BE2C (cell line): ENCODE measurements around the gene CCDC197.

Experiments
- DNase-seq: peaks from one replicate; pipeline ENCODE4 v3.0.0-alpha.2; 2020
- H3K27me3 ChIP-seq: fragments of 250-450 bp; sonication (Bioruptor Pico); 2 replicates; pipeline ENCODE4 v1.5.1; 2020; ENCODE audit warnings: mild to moderate bottlenecking
- H3K36me3 ChIP-seq: fragments of 250-450 bp; sonication (Bioruptor Pico); 2 replicates; pipeline ENCODE4 v1.5.1; 2020; ENCODE audit warnings: mild to moderate bottlenecking
- H3K4me1 ChIP-seq: fragments of 250-450 bp; sonication (Bioruptor Pico); 2 replicates; pipeline ENCODE4 v1.5.1; 2020
- H3K4me3 ChIP-seq: 2 replicates; pipeline ENCODE4 v1.5.1; 2011; ENCODE audit warnings: low read depth, low read length
- H3K9me3 ChIP-seq: fragments of 250-450 bp; sonication (Bioruptor Pico); 2 replicates; pipeline ENCODE4 v1.5.1; 2020
- TF ChIP-seq, protein P1 (sequence below): IDR thresholded peaks from 2 replicates; pipeline ENCODE4 v1.5.1; 2012; ENCODE audit warnings: mild to moderate bottlenecking, low read depth, low read length

Gene CCDC197

DNA sequence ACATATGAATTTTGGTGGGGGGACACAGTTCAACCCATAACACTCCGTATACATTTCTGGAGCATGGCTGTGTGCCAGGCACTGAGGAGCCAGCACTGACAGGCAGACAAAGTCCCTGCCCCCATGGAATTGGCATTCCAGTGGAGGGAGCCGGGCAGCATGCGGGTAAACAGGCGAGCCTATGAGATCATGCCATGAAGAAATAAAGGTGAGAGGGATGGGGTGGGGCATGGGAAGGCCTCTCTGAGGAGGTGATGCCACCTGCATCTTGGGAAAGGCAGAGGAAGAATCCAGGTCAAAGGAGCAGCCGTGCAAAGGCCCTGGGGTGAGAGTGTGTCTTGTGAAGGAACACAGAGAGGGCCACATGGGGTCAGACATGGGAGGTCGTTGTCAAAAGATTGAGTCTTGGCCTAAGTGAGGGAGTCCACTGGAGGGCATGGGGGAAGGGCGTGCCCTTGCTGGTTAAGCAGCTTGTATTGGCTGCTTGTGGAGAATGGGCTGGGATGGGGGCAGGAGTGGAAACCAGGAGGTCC is 32.6 kb downstream of the CCDC197 start:
- Histone ChIP-seq H3K27me3 (no peaks in the 10 kb centered on the region), H3K4me1 (no peaks in the 10 kb centered on the region), H3K9me3 (no peaks in the 10 kb centered on the region), H3K36me3 (no peaks in the 10 kb centered on the region), H3K4me3 (no peak overlapping the region)
- no peak for DNase-seq
- TF ChIP-seq, protein P1, sequence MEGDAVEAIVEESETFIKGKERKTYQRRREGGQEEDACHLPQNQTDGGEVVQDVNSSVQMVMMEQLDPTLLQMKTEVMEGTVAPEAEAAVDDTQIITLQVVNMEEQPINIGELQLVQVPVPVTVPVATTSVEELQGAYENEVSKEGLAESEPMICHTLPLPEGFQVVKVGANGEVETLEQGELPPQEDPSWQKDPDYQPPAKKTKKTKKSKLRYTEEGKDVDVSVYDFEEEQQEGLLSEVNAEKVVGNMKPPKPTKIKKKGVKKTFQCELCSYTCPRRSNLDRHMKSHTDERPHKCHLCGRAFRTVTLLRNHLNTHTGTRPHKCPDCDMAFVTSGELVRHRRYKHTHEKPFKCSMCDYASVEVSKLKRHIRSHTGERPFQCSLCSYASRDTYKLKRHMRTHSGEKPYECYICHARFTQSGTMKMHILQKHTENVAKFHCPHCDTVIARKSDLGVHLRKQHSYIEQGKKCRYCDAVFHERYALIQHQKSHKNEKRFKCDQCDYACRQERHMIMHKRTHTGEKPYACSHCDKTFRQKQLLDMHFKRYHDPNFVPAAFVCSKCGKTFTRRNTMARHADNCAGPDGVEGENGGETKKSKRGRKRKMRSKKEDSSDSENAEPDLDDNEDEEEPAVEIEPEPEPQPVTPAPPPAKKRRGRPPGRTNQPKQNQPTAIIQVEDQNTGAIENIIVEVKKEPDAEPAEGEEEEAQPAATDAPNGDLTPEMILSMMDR: no peak

DNA sequence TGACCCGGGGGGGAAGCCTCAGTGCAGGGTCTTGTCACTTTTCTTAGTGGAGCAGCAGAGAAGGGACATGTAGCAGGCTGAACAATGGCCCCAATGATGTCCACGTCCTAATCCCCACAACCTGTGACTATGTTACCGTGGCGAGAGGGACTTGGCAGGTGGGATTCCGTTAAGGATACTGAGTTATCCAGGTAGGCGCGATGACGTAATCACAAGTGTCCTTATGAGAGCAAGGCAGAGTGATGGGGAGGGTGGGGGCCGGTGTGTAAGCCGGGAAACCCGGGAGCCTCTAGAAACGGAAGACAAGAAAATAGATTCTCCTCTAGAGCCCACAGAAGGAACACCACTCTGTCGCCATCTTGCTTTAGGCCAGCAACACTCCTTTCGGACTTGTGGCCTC is 33.5 kb downstream of the CCDC197 start:
- TF ChIP-seq, protein P1: no peak
- no peaks in the 10 kb centered on the region for H3K9me3 ChIP-seq
- DNase-seq: no peak
- no peak overlapping the region for H3K4me3 ChIP-seq
- H3K27me3 ChIP-seq: no peaks in the 10 kb centered on the region
- H3K4me1 ChIP-seq: no peaks in the 10 kb centered on the region
- no peaks in the 10 kb centered on the region for H3K36me3 ChIP-seq

DNA sequence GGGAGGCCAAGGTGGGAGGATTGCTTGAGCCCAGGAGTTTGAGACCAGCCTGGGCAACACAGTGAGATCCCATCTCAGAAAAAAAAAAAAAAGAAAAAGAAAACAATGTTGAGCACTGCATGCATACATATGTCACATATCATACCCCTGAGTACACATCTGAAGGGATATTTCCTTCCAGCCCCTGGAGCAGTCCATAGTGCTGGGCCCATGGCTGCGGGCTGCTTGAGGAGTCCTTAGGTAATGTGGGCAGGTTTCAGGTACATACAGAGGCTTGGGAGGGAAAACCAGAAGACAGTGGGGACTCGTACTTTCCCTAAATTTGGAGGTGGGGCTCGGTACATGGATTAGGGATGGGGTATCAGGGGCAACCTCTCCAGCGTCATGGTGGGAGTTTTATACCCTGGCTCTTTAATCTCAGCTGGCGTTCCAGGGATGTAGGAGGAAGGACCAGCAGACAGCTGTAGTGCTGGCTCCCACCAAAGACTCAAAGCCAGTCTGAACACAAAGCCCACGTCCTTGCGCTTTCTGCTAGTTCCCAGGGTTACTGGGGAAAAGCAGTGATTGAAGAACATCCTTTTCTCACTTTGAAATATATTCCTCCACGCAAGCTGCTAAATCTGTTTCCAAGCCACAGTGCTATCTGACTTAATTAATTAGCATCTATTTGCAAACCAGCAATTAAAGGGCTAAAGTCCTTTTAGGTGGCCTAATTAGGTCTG is 34.2 kb downstream of the CCDC197 start:
- TF ChIP-seq, protein P1: no peak
- DNase-seq: no peak
- H3K36me3 ChIP-seq: no peaks in the 10 kb centered on the region
- no peaks in the 10 kb centered on the region; the same call in 1 of the 2 replicates for H3K4me1 ChIP-seq
- no peaks in the 10 kb centered on the region for H3K9me3 ChIP-seq
- no peak overlapping the region for H3K4me3 ChIP-seq
- H3K27me3 ChIP-seq: no peaks in the 10 kb centered on the region

DNA sequence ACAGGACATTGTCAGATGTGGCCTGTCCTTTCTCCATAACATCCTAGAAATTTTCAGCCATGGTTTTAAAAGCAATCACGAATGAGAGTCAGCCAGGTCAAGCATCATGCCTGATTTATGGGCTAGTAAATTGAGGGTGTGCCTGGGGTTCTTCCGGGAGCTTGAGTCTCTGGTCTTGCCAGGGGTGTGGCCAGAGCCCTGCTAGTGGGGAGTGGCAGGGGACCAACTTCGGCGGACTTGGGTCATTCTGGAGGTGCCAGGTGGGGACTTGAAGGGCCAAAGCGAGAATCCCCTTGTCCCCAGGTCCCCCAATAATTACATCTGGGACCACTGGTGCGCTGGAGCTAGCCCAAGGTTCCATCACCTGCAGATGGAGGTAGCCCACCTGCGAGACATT is 34.8 kb downstream of the CCDC197 start:
- no peaks in the 10 kb centered on the region for H3K36me3 ChIP-seq
- no peaks in the 10 kb centered on the region for H3K27me3 ChIP-seq
- TF ChIP-seq, protein P1: no peak
- no peak for DNase-seq
- peaks cover 2% of the 10 kb centered on the region for H3K4me1 ChIP-seq
- no peak overlapping the region for H3K4me3 ChIP-seq
- no peaks in the 10 kb centered on the region for H3K9me3 ChIP-seq

DNA sequence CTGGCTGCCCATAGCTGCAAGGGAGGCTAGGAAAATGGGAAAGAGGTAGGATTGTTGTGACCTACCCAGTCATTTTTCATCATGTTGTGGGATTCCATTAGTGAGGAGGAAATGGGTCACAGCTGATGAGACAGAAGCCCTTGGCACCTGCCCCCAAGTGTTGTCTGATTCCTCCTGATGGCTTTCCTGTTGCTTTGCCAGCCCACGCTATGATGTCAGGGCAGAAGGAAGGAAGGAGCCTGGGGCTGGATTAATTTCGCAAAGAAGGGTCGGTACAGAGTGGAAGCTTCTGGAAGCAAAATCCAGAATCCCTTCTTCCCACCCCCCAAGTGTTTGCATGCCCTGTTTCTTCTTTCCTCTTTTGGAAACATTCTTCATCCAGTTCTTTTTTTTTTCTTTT is 37.8 kb downstream of the CCDC197 start:
- TF ChIP-seq, protein P1: no peak
- peaks cover 2% of the 10 kb centered on the region for H3K4me1 ChIP-seq
- no peaks in the 10 kb centered on the region for H3K9me3 ChIP-seq
- no peak overlapping the region for H3K4me3 ChIP-seq
- H3K36me3 ChIP-seq: no peaks in the 10 kb centered on the region
- no peaks in the 10 kb centered on the region for H3K27me3 ChIP-seq
- no peak for DNase-seq
